Measurements from ENCODE around the gene CPLANE1. TPM values are rescaled to one million over a fixed set of nuclear protein-coding genes. Genes with fewer than 3 reads are reported as not detected.
"Not testable (repeated sequence)": the region's sequence is repeated elsewhere in the genome, so short reads cannot be mapped to it uniquely, and the experiment has no call there.

The CPLANE1 gene
- total RNA-seq, 1 donor from 2014 or later, result 81.1 TPM

GRCh38 chr5:37133939-37134338 is 115.2 kb downstream of the CPLANE1 start:
- FAIRE-seq (no peak), DNase-seq (ENCODE audit: low spot score in 2 of 2) (no peak)

- DNase-seq (ENCODE audit: low spot score in 2 of 2) (no peak), FAIRE-seq (no peak)
Observed at GRCh38 chr5:37132646-37133045, 116.5 kb downstream of the CPLANE1 start.

GRCh38 chr5:37121465-37121864 is 127.7 kb downstream of the CPLANE1 start:
- no peak for FAIRE-seq
- DNase-seq (ENCODE audit: low spot score in 2 of 2), result no peak

- FAIRE-seq (no peak), DNase-seq (ENCODE audit: low spot score in 2 of 2) (no peak)
Observed at GRCh38 chr5:37121027-37121426, 128.1 kb downstream of the CPLANE1 start.

- no peak for FAIRE-seq
- DNase-seq (ENCODE audit: low spot score in 2 of 2), result no peak
Observed at GRCh38 chr5:37120270-37120669, 128.9 kb downstream of the CPLANE1 start.

- DNase-seq (ENCODE audit: low spot score in 2 of 2) (no peak), FAIRE-seq (no peak)
Observed at GRCh38 chr5:37116359-37116758, 132.8 kb downstream of the CPLANE1 start.

GRCh38 chr5:37112383-37112991 is 136.7 kb downstream of the CPLANE1 start:
- DNase-seq (ENCODE audit: low spot score in 2 of 2), result no peak
- FAIRE-seq, result no peak

- FAIRE-seq, result no peak
- DNase-seq (ENCODE audit: low spot score in 2 of 2), result no peak
Observed at GRCh38 chr5:37111426-37112382, 137.5 kb downstream of the CPLANE1 start.

GRCh38 chr5:37110135-37110534 is 139.0 kb downstream of the CPLANE1 start:
- DNase-seq (ENCODE audit: low spot score in 2 of 2) (no peak), FAIRE-seq (no peak)

- FAIRE-seq (no peak), DNase-seq (ENCODE audit: low spot score in 2 of 2) (no peak)
Observed at GRCh38 chr5:37109338-37109737, 139.8 kb downstream of the CPLANE1 start.

- DNase-seq (ENCODE audit: low spot score in 2 of 2), result no peak
- FAIRE-seq, result no peak
Observed at GRCh38 chr5:37103302-37103701, 145.9 kb downstream of the CPLANE1 start.

- not testable (repeated sequence) for DNase-seq (ENCODE audit: low spot score in 2 of 2); FAIRE-seq
Observed at GRCh38 chr5:37099267-37099666, 149.9 kb downstream of the CPLANE1 start.

- DNase-seq (ENCODE audit: low spot score in 2 of 2); FAIRE-seq: not testable (repeated sequence)
Observed at GRCh38 chr5:37093795-37094194, 155.4 kb downstream of the CPLANE1 start.

- FAIRE-seq (no peak), DNase-seq (ENCODE audit: low spot score in 2 of 2) (no peak)
Observed at GRCh38 chr5:37090781-37091180, 158.4 kb downstream of the CPLANE1 start.

GRCh38 chr5:37090123-37090726 is 159.0 kb downstream of the CPLANE1 start:
- FAIRE-seq, result no peak
- no peak for DNase-seq (ENCODE audit: low spot score in 2 of 2)

- no peak for DNase-seq (ENCODE audit: low spot score in 2 of 2)
- no peak for FAIRE-seq
Observed at GRCh38 chr5:37088009-37088408, 161.2 kb downstream of the CPLANE1 start.

- no peak for DNase-seq (ENCODE audit: low spot score in 2 of 2)
- no peak for FAIRE-seq
Observed at GRCh38 chr5:37086466-37087173, 162.6 kb downstream of the CPLANE1 start.

GRCh38 chr5:37086026-37086425 is 163.2 kb downstream of the CPLANE1 start:
- DNase-seq (ENCODE audit: low spot score in 2 of 2); FAIRE-seq: not testable (repeated sequence)

GRCh38 chr5:37082977-37083376 is 166.2 kb downstream of the CPLANE1 start:
- not testable (repeated sequence) for FAIRE-seq; DNase-seq (ENCODE audit: low spot score in 2 of 2)

- no peak for DNase-seq (ENCODE audit: low spot score in 2 of 2)
- FAIRE-seq, result no peak
Observed at GRCh38 chr5:37080697-37081096, 168.5 kb downstream of the CPLANE1 start.

- FAIRE-seq (no peak), DNase-seq (ENCODE audit: low spot score in 2 of 2) (no peak)
Observed at GRCh38 chr5:37077146-37077545, 172.0 kb downstream of the CPLANE1 start.

Measured in frontal cortex (tissue), 4 donors.